H1 (cell line): Measurements from ENCODE around the gene ZNF318. TPM values are rescaled to one million over a fixed set of nuclear protein-coding genes. Genes with fewer than 3 reads are reported as not detected.

Experiments
- BRCA1 ChIP-seq: IDR thresholded peaks from 2 replicates; pipeline ENCODE4 v1.6.1; 2012; ENCODE audit warnings: low read depth, low read length, improper control_type of control experiment
- EZH2 ChIP-seq: fragments of 200-600 bp; sonication (generic); IDR thresholded peaks from 2 replicates; pipeline ENCODE4 v1.7.1; 2012; ENCODE audit warnings: low read depth, mild to moderate bottlenecking, moderate library complexity, low read length, inconsistent platforms; ENCODE audit not compliant: severe bottlenecking
- MAFK ChIP-seq: IDR thresholded peaks from 2 replicates; pipeline ENCODE4 v1.6.1; 2012; ENCODE audit warnings: low read depth, mild to moderate bottlenecking, improper control_type of control experiment, low read length
- PHF8 ChIP-seq: fragments of 200-600 bp; sonication (generic); conservative IDR thresholded peaks from 2 replicates; pipeline ENCODE4 v1.7.1; 2012; ENCODE audit warnings: low read depth, mild to moderate bottlenecking, inconsistent platforms, low read length, moderate library complexity
- RAD21 ChIP-seq, 2 experiments: IDR thresholded peaks in 1 of 2; conservative IDR thresholded peaks in 1 of 2; 2 replicates each; pipeline ENCODE4 v1.6.1; 2011; ENCODE audit warnings: low read depth in 2 of 2, low read length in 2 of 2, improper control_type of control experiment in 1 of 2, inconsistent platforms in 1 of 2, mild to moderate bottlenecking in 1 of 2, moderate library complexity in 1 of 2
- RXRA ChIP-seq: IDR thresholded peaks from 2 replicates; pipeline ENCODE4 v1.6.1; 2011; ENCODE audit warnings: low read depth, mild to moderate bottlenecking, low read length, moderate library complexity; ENCODE audit not compliant: insufficient read depth
- TAF7 ChIP-seq: optimal IDR thresholded peaks from 2 replicates; pipeline ENCODE3; 2011; ENCODE audit warnings: low read depth, mild to moderate bottlenecking, inconsistent platforms, low read length, moderate library complexity, borderline replicate concordance
- polyA plus RNA-seq, 7 experiments: library from polyadenylated mRNA; depleted of rRNA in 3 of 7; stranded (reverse) in 5 of 7; unstranded in 2 of 7; fragments of >200 nt in 5 of 7; fragments of 200-250 nt in 2 of 7; gene quantifications; 1 replicate in 5 of 7; 2 replicates in 1 of 7; 4 replicates in 1 of 7; pipeline versions ENCODE4 v1.2.1 to v1.2.3, GENCODE V29; 2011 to 2013; ENCODE audit warnings: missing spikeins in 2 of 7, mixed read lengths in 2 of 7
- total RNA-seq: library from RNA; stranded (reverse); fragmentation: NEBNext Ultra II Directional; extraction: Animal tissue kit (Norgen Biotek cat#: 25700); gene quantifications from 2 replicates; pipeline ENCODE4 v1.2.1, GENCODE V29; 2021
- TF ChIP-seq, protein P1 (sequence below): IDR thresholded peaks from 2 replicates; pipeline ENCODE4 v1.6.1; 2011; ENCODE audit warnings: low read depth, mild to moderate bottlenecking, low read length; ENCODE audit not compliant: insufficient read depth

Gene ZNF318
- total and polyA plus RNA-seq, 2 of the 8 experiments (the other 6 are each of a cell fraction or from before 2014, with no cell fraction given), result 10.2 to 22.1 TPM

DNA sequence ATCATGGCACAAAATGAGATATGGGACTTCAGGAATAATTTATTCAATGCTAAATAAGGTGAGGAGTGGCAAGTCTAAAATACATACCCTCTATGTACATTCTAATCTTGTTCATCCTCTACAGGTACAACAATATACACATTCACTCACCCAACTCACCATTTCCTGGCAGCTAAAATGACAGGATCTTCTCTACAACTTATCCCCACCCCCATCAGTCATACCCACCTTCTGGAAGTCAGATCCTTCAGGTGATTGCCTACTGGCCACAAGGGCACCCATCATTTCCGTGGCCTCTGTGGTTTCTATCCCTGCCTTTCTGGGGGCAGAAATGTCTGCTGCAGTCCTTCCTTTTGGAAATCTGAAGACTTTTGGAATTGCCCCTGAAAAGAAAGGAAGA lies 38.0 kb downstream of the ZNF318 start (continued):
- TF ChIP-seq, protein P1, sequence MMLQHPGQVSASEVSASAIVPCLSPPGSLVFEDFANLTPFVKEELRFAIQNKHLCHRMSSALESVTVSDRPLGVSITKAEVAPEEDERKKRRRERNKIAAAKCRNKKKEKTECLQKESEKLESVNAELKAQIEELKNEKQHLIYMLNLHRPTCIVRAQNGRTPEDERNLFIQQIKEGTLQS, result no peak
- no peak for TF ChIP-seq BRCA1
- TF ChIP-seq MAFK, result no peak
- no peak for TF ChIP-seq EZH2
- TF ChIP-seq RAD21 (IDR thresholded peaks at IDR 0.05 in 1 of 2, conservative IDR thresholded peaks at IDR 0.05 in 1 of 2; ENCODE audit: low read depth in 2 of 2, low read length in 2 of 2), result no peak
- no peak for TF ChIP-seq RXRA
- no peak for TF ChIP-seq PHF8
- TF ChIP-seq TAF7, result no peak
- TF ChIP-seq, all 59 proteins: peak for 0
